Neural cell (in vitro differentiated cells): ENCODE results near the gene ACD. TPM values are rescaled to one million over a fixed set of nuclear protein-coding genes. Genes with fewer than 3 reads are reported as not detected.
A peak's percentile ranks its signal among the peaks of the same experiment; 100 is the strongest.

ENCODE experiments used
- H2AFZ ChIP-seq: fragments of 200-600, 300-800 bp; sonication (generic), shearing (Covaris generic); 2 replicates; pipeline ENCODE4 v1.6.0; 2014; ENCODE audit warnings: low read depth, mild to moderate bottlenecking, antibody characterized with exemption, low read length, moderate library complexity
- H3F3A ChIP-seq: fragments of 200-600 bp; shearing (Covaris generic); 2 replicates; pipeline ENCODE4 v1.6.1; 2016; ENCODE audit warnings: mild to moderate bottlenecking, moderate library complexity, mixed read lengths, antibody characterized with exemption, low read length; ENCODE audit not compliant: insufficient read depth, poor library complexity, severe bottlenecking
- H3K27ac ChIP-seq: fragments of 200-600, 300-800 bp; sonication (generic), shearing (Covaris generic); 2 replicates; pipeline ENCODE4 v1.5.1; 2014; ENCODE audit warnings: mild to moderate bottlenecking, low read length, moderate library complexity
- H3K27me3 ChIP-seq: fragments of 300-800, 200-600 bp; sonication (generic), shearing (Covaris generic); 2 replicates; pipeline ENCODE4 v1.6.0; 2014; ENCODE audit warnings: mild to moderate bottlenecking, low read depth, low read length, moderate library complexity; ENCODE audit not compliant: insufficient read depth
- H3K36me3 ChIP-seq: fragments of 300-800, 200-600 bp; sonication (generic), shearing (Covaris generic); 2 replicates; pipeline ENCODE4 v1.5.1; 2014; ENCODE audit warnings: mild to moderate bottlenecking, antibody characterized with exemption, low read length, moderate library complexity; ENCODE audit not compliant: insufficient read depth
- H3K4me2 ChIP-seq: fragments of 300-800, 200-600 bp; sonication (generic), shearing (Covaris generic); 2 replicates; pipeline ENCODE4 v1.6.0; 2014; ENCODE audit warnings: mild to moderate bottlenecking, low read length
- H3K4me3 ChIP-seq: fragments of 300-800, 200-600 bp; sonication (generic), shearing (Covaris generic); 2 replicates; pipeline ENCODE4 v1.5.1; 2014; ENCODE audit warnings: mild to moderate bottlenecking, low read length, moderate library complexity
- H3K79me2 ChIP-seq: fragments of 200-600 bp; shearing (Covaris generic); replicated peaks from 2 replicates; pipeline ENCODE4 v1.6.0; 2014; ENCODE audit warnings: mild to moderate bottlenecking, low read length, moderate library complexity; ENCODE audit not compliant: insufficient read depth
- H3K9ac ChIP-seq: fragments of 300-800, 200-600 bp; sonication (generic), shearing (Covaris generic); 2 replicates; pipeline ENCODE4 v1.6.1; 2016; ENCODE audit warnings: mild to moderate bottlenecking, low read length, mixed read lengths
- H3K9me2 ChIP-seq: fragments of 200-600 bp; shearing (Covaris generic); 2 replicates; pipeline ENCODE4 v1.6.1; 2016; ENCODE audit warnings: mild to moderate bottlenecking, low read length, mixed read lengths; ENCODE audit not compliant: insufficient read depth
- H3K9me3 ChIP-seq: fragments of 200-600, 300-800 bp; sonication (generic), shearing (Covaris generic); 2 replicates; pipeline ENCODE4 v1.6.1; 2016; ENCODE audit warnings: mild to moderate bottlenecking, mixed run types, low read length, moderate library complexity, mixed read lengths
- H4K20me1 ChIP-seq: fragments of 200-600 bp; shearing (Covaris generic); 2 replicates; pipeline ENCODE4 v1.6.1; 2016; ENCODE audit warnings: mild to moderate bottlenecking, mixed run types; ENCODE audit not compliant: insufficient read depth
- EP300 ChIP-seq: fragments of 450-650 bp; conservative IDR thresholded peaks from 2 replicates; pipeline ENCODE4 v1.6.1; 2014; ENCODE audit warnings: antibody characterized with exemption, mild to moderate bottlenecking, moderate library complexity; ENCODE audit not compliant: poor library complexity, severe bottlenecking
- EZH2 ChIP-seq: fragments of 200-600, 300-800 bp; shearing (Covaris generic), sonication (generic); IDR thresholded peaks from 2 replicates; pipeline ENCODE4 v1.6.1; 2014; ENCODE audit warnings: antibody characterized with exemption, low read length, borderline replicate concordance, mild to moderate bottlenecking; ENCODE audit not compliant: insufficient read depth, poor library complexity, severe bottlenecking
- MXI1 ChIP-seq: fragments of 450-650 bp; conservative IDR thresholded peaks from 2 replicates; pipeline ENCODE4 v1.6.1; 2014; ENCODE audit warnings: antibody characterized with exemption, mild to moderate bottlenecking; ENCODE audit not compliant: poor library complexity, severe bottlenecking
- POLR2AphosphoS5 ChIP-seq: IDR thresholded peaks from 2 replicates; pipeline ENCODE4 v1.6.1; 2012
- RAD21 ChIP-seq: fragments of 450-650 bp; conservative IDR thresholded peaks from 2 replicates; pipeline ENCODE4 v1.6.1; 2014; ENCODE audit warnings: antibody characterized with exemption, mild to moderate bottlenecking, moderate library complexity
- REST ChIP-seq: IDR thresholded peaks from 2 replicates; pipeline ENCODE4 v1.6.1; 2012; ENCODE audit warnings: borderline replicate concordance
- SMC3 ChIP-seq: fragments of 450-650 bp; conservative IDR thresholded peaks from 2 replicates; pipeline ENCODE4 v1.6.1; 2014; ENCODE audit warnings: antibody characterized with exemption, mild to moderate bottlenecking, moderate library complexity; ENCODE audit not compliant: poor library complexity
- TAF1 ChIP-seq: IDR thresholded peaks from 2 replicates; pipeline ENCODE4 v1.6.1; 2012; ENCODE audit warnings: low read depth
- polyA plus RNA-seq: library from polyadenylated mRNA; depleted of rRNA; stranded (reverse); fragments of >200 nt; gene quantifications from 2 replicates; pipeline ENCODE4 v1.2.3, GENCODE V29; 2014
- TF ChIP-seq, protein P1 (sequence below): fragments of 450-650 bp; IDR thresholded peaks from 2 replicates; pipeline ENCODE4 v1.5.1; 2014; ENCODE audit warnings: antibody characterized with exemption, mild to moderate bottlenecking, moderate library complexity; ENCODE audit not compliant: poor library complexity, severe bottlenecking

Gene ACD
- polyA plus RNA-seq, 1 donor from 2014 or later = 98.6 TPM

DNA sequence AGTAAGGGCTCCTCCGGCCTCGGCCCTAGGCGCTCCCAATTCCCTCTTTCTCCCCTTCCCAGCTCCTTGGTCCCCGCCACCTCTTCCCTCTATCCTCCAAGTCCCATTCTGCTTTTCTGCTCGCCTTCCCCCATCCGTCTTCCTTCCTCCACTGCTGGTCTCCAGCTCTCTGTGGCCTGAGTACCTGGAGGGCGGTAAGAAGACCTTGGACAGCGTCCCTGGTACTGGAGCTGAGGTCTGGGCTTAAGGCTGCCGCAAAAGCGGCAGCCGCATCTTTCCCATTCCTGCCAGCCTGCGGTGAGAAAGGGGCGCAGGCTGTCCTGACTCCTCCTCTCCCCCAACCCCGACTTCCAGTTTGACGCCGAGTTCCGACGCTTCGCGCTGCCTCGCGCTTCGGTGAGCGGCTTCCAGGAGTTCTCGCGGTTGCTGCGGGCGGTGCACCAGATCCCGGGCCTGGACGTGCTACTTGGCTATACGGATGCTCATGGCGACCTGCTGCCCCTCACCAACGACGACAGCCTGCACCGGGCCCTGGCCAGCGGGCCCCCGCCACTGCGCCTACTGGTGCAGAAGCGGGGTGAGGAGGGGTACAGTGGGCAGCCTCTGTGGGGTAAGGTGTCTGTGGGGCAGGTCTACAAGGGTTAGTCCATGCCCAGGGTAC is 1.2 kb upstream of the ACD start:
- no peaks in the 10 kb centered on the region for H3K27me3 ChIP-seq
- H3K79me2 ChIP-seq = peaks cover 15% of the 10 kb centered on the region
- TF ChIP-seq REST (peak; percentile 52), SMC3 (no peak), RAD21 (peak; percentile 11)
- TF ChIP-seq, protein P1, sequence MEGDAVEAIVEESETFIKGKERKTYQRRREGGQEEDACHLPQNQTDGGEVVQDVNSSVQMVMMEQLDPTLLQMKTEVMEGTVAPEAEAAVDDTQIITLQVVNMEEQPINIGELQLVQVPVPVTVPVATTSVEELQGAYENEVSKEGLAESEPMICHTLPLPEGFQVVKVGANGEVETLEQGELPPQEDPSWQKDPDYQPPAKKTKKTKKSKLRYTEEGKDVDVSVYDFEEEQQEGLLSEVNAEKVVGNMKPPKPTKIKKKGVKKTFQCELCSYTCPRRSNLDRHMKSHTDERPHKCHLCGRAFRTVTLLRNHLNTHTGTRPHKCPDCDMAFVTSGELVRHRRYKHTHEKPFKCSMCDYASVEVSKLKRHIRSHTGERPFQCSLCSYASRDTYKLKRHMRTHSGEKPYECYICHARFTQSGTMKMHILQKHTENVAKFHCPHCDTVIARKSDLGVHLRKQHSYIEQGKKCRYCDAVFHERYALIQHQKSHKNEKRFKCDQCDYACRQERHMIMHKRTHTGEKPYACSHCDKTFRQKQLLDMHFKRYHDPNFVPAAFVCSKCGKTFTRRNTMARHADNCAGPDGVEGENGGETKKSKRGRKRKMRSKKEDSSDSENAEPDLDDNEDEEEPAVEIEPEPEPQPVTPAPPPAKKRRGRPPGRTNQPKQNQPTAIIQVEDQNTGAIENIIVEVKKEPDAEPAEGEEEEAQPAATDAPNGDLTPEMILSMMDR = peak; percentile 19
- H3K9ac ChIP-seq = peak overlapping the region; percentile 96
- no peaks in the 10 kb centered on the region for H3K9me2 ChIP-seq
- peak overlapping the region; percentile 80 for H3K4me2 ChIP-seq
- no peaks in the 10 kb centered on the region for H4K20me1 ChIP-seq
- peak overlapping the region; percentile 97 for H3K27ac ChIP-seq
- peak overlapping the region; percentile 100 for H3K4me3 ChIP-seq
- no peaks in the 10 kb centered on the region for H3F3A ChIP-seq
- no peaks in the 10 kb centered on the region for H3K36me3 ChIP-seq
- H2AFZ ChIP-seq = peak overlapping the region; percentile 68
- H3K9me3 ChIP-seq = no peaks in the 10 kb centered on the region

DNA sequence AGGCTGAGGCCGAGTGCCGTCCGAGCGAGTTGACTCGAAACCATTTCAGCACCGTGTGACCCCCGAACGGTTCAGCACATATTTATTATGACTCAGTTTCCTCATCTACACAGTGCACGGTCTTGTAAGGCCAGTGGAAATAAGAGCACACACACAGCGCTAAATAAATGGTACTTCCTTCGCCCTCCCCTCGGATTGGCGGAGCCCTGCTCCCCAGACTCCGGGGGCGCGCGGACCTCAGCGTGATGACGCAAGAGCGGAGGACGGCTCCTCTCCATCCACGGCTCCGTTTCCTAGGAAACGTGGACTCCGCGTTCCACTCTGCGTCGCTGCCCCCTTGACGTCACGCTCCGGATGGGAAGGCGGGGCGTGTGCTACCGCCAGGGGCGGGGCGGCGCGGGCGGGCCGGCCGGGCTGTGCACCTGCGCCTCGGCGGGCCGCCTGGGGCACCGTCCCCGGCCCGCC is 536 bp upstream of the ACD start, which contains the start of gene PARD6A:
PARD6A (plus strand) TSS at position 397 of the 465 bp plus-strand sequence. CDS start 79 bp downstream, outside the sequence.
- TF ChIP-seq SMC3 (peak; percentile 12), POLR2AphosphoS5 (peak; percentile 70), EZH2 (no peak), MXI1 (peak; percentile 35), EP300 (peak; percentile 60), TAF1 (no peak)
- Histone ChIP-seq H3K9me3 (no peaks in the 10 kb centered on the region), H3K36me3 (no peaks in the 10 kb centered on the region), H3K9me2 (no peaks in the 10 kb centered on the region), H2AFZ (peak within 1 kb of the TSS; percentile 100), H3K4me2 (peak within 1 kb of the TSS; percentile 80), H3K9ac (peak within 1 kb of the TSS; percentile 99), H3F3A (no peaks in the 10 kb centered on the region), H4K20me1 (no peaks in the 10 kb centered on the region), H3K27ac (peak within 1 kb of the TSS; percentile 100), H3K27me3 (no peaks in the 10 kb centered on the region), H3K4me3 (peak within 1 kb of the TSS; percentile 100), H3K79me2 (peaks cover 15% of the 10 kb centered on the region)
